ENCODE measurements around the gene TMX4.

DNA sequence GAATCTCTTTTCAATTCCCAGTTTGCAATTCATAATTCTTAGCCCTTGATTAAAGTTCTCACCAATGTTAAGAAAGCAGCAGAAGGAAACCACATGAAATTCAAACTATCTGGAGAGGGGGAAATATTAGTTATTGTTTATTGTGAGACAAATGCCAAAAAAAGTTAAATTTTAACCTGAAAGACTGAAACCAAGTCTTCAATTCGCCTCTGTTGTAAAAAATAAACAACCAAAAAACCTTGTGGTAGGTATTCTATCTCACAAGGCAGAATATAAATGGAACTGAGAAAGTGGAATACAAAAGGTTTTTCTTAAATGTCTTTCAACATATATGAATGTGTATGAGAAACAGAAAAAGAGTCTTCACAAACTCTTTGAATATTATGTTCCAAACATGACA is 24.8 kb downstream of the TMX4 start:
- TF ChIP-seq POLR2A (IDR thresholded peaks at IDR 0.05) (no peak), EP300 (IDR thresholded peaks at IDR 0.05) (no peak)
- TF ChIP-seq, protein P1, sequence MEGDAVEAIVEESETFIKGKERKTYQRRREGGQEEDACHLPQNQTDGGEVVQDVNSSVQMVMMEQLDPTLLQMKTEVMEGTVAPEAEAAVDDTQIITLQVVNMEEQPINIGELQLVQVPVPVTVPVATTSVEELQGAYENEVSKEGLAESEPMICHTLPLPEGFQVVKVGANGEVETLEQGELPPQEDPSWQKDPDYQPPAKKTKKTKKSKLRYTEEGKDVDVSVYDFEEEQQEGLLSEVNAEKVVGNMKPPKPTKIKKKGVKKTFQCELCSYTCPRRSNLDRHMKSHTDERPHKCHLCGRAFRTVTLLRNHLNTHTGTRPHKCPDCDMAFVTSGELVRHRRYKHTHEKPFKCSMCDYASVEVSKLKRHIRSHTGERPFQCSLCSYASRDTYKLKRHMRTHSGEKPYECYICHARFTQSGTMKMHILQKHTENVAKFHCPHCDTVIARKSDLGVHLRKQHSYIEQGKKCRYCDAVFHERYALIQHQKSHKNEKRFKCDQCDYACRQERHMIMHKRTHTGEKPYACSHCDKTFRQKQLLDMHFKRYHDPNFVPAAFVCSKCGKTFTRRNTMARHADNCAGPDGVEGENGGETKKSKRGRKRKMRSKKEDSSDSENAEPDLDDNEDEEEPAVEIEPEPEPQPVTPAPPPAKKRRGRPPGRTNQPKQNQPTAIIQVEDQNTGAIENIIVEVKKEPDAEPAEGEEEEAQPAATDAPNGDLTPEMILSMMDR (IDR thresholded peaks at IDR 0.05), result no peak

All from tibial nerve (tissue), 4 donors.